Keratinocyte (primary cell): ENCODE data around the gene OLFML2A. TPM values are rescaled to one million over a fixed set of nuclear protein-coding genes. Genes with fewer than 3 reads are reported as not detected.

Source experiments
- DNase-seq: peaks from one replicate; pipeline ENCODE4 v3.0.0-alpha.2; 2011; ENCODE audit warnings: low read depth, missing footprints, low spot score
- FAIRE-seq: peaks from 2 replicates; lab custom pipeline; 2011; peaks lifted over from hg19 to GRCh38; lab: Jason Lieb, UNC
- H2AFZ ChIP-seq: 2 replicates; pipeline ENCODE4 v1.6.0; 2012; ENCODE audit warnings: low read length, control low read depth, inconsistent platforms; ENCODE audit not compliant: control insufficient read depth
- H3K27ac ChIP-seq: 2 replicates; pipeline ENCODE4 v1.5.1; 2011; ENCODE audit warnings: low read length; ENCODE audit not compliant: control insufficient read depth, insufficient read depth
- H3K27me3 ChIP-seq: 3 replicates; pipeline ENCODE4 v1.6.0; 2011; ENCODE audit warnings: low read length; ENCODE audit not compliant: control insufficient read depth, insufficient read depth; ENCODE audit errors: extremely low read depth
- H3K36me3 ChIP-seq, 2 experiments: 2 replicates in 1 of 2; 3 replicates in 1 of 2; pipeline ENCODE4 v1.5.1; 2011; ENCODE audit warnings: low read length in 2 of 2, mild to moderate bottlenecking in 1 of 2; ENCODE audit not compliant: control insufficient read depth in 2 of 2, insufficient read depth in 2 of 2; ENCODE audit errors: extremely low read depth in 1 of 2
- H3K4me1 ChIP-seq: 3 replicates; pipeline ENCODE4 v1.5.1; 2011; ENCODE audit warnings: low read length; ENCODE audit not compliant: control insufficient read depth, insufficient read depth; ENCODE audit errors: extremely low read depth
- H3K4me2 ChIP-seq: 3 replicates; pipeline ENCODE4 v1.6.0; 2011; ENCODE audit warnings: low read depth, low read length; ENCODE audit not compliant: control insufficient read depth, insufficient read depth; ENCODE audit errors: extremely low read depth
- H3K4me3 ChIP-seq, 3 experiments: fragments of 200-600 bp in 1 of 3; sonication (generic) in 1 of 3; 2 replicates in 2 of 3; 3 replicates in 1 of 3; pipeline ENCODE4 v1.5.1; 2011 to 2016; ENCODE audit warnings: low read length in 3 of 3, mild to moderate bottlenecking in 3 of 3, control low read depth in 2 of 3, inconsistent platforms in 1 of 3, low read depth in 1 of 3, mixed read lengths in 1 of 3, mixed run types in 1 of 3, moderate library complexity in 1 of 3; ENCODE audit not compliant: control insufficient read depth in 2 of 3, insufficient read depth in 2 of 3; ENCODE audit errors: extremely low read depth in 1 of 3
- H3K79me2 ChIP-seq: 2 replicates; pipeline ENCODE4 v1.6.0; 2012; ENCODE audit warnings: low read length; ENCODE audit not compliant: control insufficient read depth, insufficient read depth
- H3K9ac ChIP-seq: 3 replicates; pipeline ENCODE4 v1.6.0; 2011; ENCODE audit warnings: low read length; ENCODE audit not compliant: control insufficient read depth, insufficient read depth; ENCODE audit errors: extremely low read depth
- H3K9me1 ChIP-seq: 3 replicates; pipeline ENCODE4 v1.6.0; 2011; ENCODE audit warnings: low read length; ENCODE audit not compliant: control insufficient read depth, insufficient read depth; ENCODE audit errors: extremely low read depth
- H3K9me3 ChIP-seq: 2 replicates; pipeline ENCODE4 v1.5.1; 2012; ENCODE audit warnings: low read depth, low read length; ENCODE audit not compliant: control insufficient read depth
- H4K20me1 ChIP-seq: 3 replicates; pipeline ENCODE4 v1.6.0; 2011; ENCODE audit warnings: low read length; ENCODE audit not compliant: control insufficient read depth, insufficient read depth; ENCODE audit errors: extremely low read depth
- CTCF ChIP-seq, 3 experiments: IDR thresholded peaks in 1 of 3; conservative IDR thresholded peaks in 1 of 3; optimal IDR thresholded peaks in 1 of 3; 2 replicates in 2 of 3; 3 replicates in 1 of 3; pipeline versions ENCODE3 to v1.5.1; 2011; ENCODE audit warnings: low read length in 3 of 3, mild to moderate bottlenecking in 3 of 3, moderate library complexity in 2 of 3, control low read depth in 1 of 3, inconsistent platforms in 1 of 3; ENCODE audit not compliant: insufficient read depth in 2 of 3; ENCODE audit errors: extremely low read depth in 1 of 3
- EZH2 ChIP-seq: IDR thresholded peaks from one replicate; pipeline ENCODE4 v1.6.1; 2012; ENCODE audit warnings: inconsistent platforms, mild to moderate bottlenecking, low read length, moderate library complexity
- dilution Hi-C: fragments of 300-500 bp; cut with MboI; formaldehyde crosslinking; loops from one replicate; pipeline ENCODE4 v1.7.0; 2020; ENCODE audit warnings: low sequenced_read_pairs; ENCODE audit not compliant: extremely low pct_ligation_motif_present
- polyA plus RNA-seq, 5 experiments: library from polyadenylated mRNA; depleted of rRNA in 3 of 5; stranded (reverse) in 3 of 5; stranded (forward) in 1 of 5; unstranded in 1 of 5; fragments of >200 nt; gene quantifications; 1 replicate in 1 of 5; 2 replicates in 3 of 5; 3 replicates in 1 of 5; pipeline versions ENCODE4 v1.2.1 to v1.2.3, GENCODE V29; 2011 to 2012; ENCODE audit warnings: missing spikeins in 2 of 5, low read depth in 1 of 5, low replicate concordance in 1 of 5

The OLFML2A gene
- polyA plus RNA-seq, 1 donor (not counting 4 experiments of a cell fraction or from before 2014, with no cell fraction given): 1.1 TPM

DNA sequence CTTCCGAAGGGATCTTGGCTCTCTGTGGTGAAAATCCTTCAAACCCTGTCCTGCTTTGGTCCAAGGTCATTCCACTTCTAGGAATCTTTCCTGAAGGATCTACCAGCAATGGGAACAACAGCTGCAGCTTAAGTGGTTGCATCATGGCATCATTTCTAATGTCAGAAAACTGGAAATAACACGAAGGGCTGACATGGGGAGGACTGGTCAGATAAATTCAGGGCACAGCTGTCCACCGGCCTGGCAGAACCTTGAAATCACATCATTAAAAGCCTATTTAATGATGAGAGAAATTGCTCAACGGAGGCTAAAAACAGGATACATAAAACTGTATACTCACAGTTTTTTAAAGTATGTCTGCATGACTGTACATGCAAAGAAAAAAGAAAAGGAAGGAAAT, 28.3 kb downstream of the OLFML2A start:
- FAIRE-seq: no peak
- no peaks in the 10 kb centered on the region for H3K9me1 ChIP-seq
- peak overlapping the region; percentile 44 for H2AFZ ChIP-seq
- no peaks in the 10 kb centered on the region for H4K20me1 ChIP-seq
- no peaks in the 10 kb centered on the region for H3K79me2 ChIP-seq
- no peak for DNase-seq
- peaks cover 26% of the 10 kb centered on the region for H3K4me1 ChIP-seq
- TF ChIP-seq EZH2 (no peak), CTCF (optimal IDR thresholded peaks at IDR 0.05 in 1 of 3, IDR thresholded peaks at IDR 0.05 in 1 of 3, conservative IDR thresholded peaks at IDR 0.05 in 1 of 3; ENCODE audit: extremely low read depth in 1 of 3, insufficient read depth in 2 of 3, low read length in 3 of 3) (no peak)
- dilution Hi-C loops: no loop called here
- H3K9ac ChIP-seq: no peak overlapping the region
- no peaks in the 10 kb centered on the region for H3K36me3 ChIP-seq
- H3K4me3 ChIP-seq: no peak overlapping the region
- H3K27ac ChIP-seq: no peak overlapping the region
- peak overlapping the region; percentile 52 for H3K4me2 ChIP-seq
- H3K9me3 ChIP-seq: no peaks in the 10 kb centered on the region
- peaks cover 3% of the 10 kb centered on the region for H3K27me3 ChIP-seq

DNA sequence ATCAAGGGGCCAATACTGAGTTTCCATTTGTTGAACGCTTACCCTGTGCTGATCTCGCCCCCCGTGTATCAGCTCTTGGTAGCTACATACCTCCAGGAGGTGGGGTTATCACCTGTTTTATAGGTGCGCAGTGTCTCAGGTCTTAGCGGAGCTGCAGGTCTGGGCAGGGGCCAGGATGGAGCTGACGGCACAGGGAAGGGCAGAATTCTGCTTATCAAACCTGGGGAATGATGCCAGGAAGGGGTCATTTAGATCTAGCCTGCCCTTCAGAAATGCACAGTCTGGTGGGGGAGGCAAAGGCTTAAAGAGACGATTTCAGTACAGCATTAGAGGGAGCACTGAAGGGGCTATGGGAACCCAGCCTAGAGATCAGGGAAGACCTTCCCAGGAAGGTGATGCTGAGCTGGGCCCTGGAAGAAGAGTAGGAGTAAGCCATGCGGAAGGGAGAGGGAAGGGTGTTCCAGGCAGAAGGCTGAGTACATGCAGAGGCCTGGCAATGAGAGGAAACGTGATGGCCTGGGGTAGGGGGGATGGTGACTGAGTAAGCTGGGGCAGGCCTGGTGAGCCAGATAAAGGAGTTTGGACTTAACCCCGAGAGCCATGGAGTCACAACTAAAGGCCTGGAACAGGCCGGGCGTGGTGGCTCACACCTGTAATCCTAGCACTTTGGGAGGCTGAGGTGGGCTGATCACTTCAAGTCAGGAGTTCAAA, 31.5 kb downstream of the OLFML2A start:
- no peaks in the 10 kb centered on the region for H3K9me3 ChIP-seq
- dilution Hi-C loops: no loop called here
- no peaks in the 10 kb centered on the region for H3K9me1 ChIP-seq
- H3K27ac ChIP-seq: peak overlapping the region; percentile 14
- no peak overlapping the region for H3K9ac ChIP-seq
- H3K36me3 ChIP-seq: no peaks in the 10 kb centered on the region
- FAIRE-seq (peak; percentile 59), DNase-seq (peak; percentile 38)
- H3K79me2 ChIP-seq: no peaks in the 10 kb centered on the region
- H3K4me2 ChIP-seq: peak overlapping the region; percentile 32
- peaks cover 47% of the 10 kb centered on the region for H3K4me1 ChIP-seq
- H4K20me1 ChIP-seq: no peaks in the 10 kb centered on the region
- no peaks in the 10 kb centered on the region for H3K27me3 ChIP-seq
- no peak overlapping the region for H3K4me3 ChIP-seq
- peak overlapping the region; percentile 68 for H2AFZ ChIP-seq
- TF ChIP-seq CTCF (optimal IDR thresholded peaks at IDR 0.05 in 1 of 3, IDR thresholded peaks at IDR 0.05 in 1 of 3, conservative IDR thresholded peaks at IDR 0.05 in 1 of 3; ENCODE audit: extremely low read depth in 1 of 3, insufficient read depth in 2 of 3, low read length in 3 of 3): no peak
- TF ChIP-seq EZH2: no peak
